ENCODE results near the gene RAB1B. TPM values are rescaled to one million over a fixed set of nuclear protein-coding genes. Genes with fewer than 3 reads are reported as not detected.
"Not testable (repeated sequence)": the region's sequence is repeated elsewhere in the genome, so short reads cannot be mapped to it uniquely, and the experiment has no call there.

The RAB1B gene
- total RNA-seq, 2 experiments from 2014 or later, result 146 to 155 TPM

- no peaks in the 10 kb centered on the region for H3K4me1 Mint-ChIP-seq
- no peak overlapping the region for H3K4me3 Mint-ChIP-seq
- no peaks in the 10 kb centered on the region for H3K9me3 Mint-ChIP-seq (ENCODE audit: low read depth)
- CTCF ChIA-PET, result interaction anchor here (1.5 kb wide), 1 partner anchor 15 kb away, joined by 3 read pairs; no protein-coding TSS in a partner anchor
- no peaks in the 10 kb centered on the region for H3K27me3 Mint-ChIP-seq
- peaks cover 5% of the 10 kb centered on the region for H3K36me3 Mint-ChIP-seq
- no peak for DNase-seq
- peak overlapping the region; percentile 9 for H3K27ac Mint-ChIP-seq
- peak; percentile 21 for ATAC-seq
These were observed 24.5 kb upstream of the RAB1B start for GRCh38 chr11:66243782-66244535.

- Mint-ChIP-seq H3K9me3 (ENCODE audit: low read depth) (no peaks in the 10 kb centered on the region), H3K36me3 (no peaks in the 10 kb centered on the region), H3K27me3 (no peaks in the 10 kb centered on the region), H3K4me1 (no peaks in the 10 kb centered on the region), H3K4me3 (no peak overlapping the region), H3K27ac (no peak overlapping the region)
- CTCF ChIA-PET, result interaction anchor here (3.1 kb wide), 1 partner anchor 25 kb away, joined by 8 read pairs; no protein-coding TSS in a partner anchor
- DNase-seq (no peak), ATAC-seq (no peak)
These were observed 21.1 kb upstream of the RAB1B start for GRCh38 chr11:66247295-66247694.

- DNase-seq (no peak), ATAC-seq (no peak)
- Mint-ChIP-seq H3K4me3 (no peak overlapping the region), H3K4me1 (no peaks in the 10 kb centered on the region), H3K27me3 (no peaks in the 10 kb centered on the region), H3K27ac (no peak overlapping the region), H3K9me3 (ENCODE audit: low read depth) (no peaks in the 10 kb centered on the region), H3K36me3 (no peaks in the 10 kb centered on the region)
- CTCF ChIA-PET, result interaction anchor here (3.1 kb wide), 1 partner anchor 25 kb away, joined by 8 read pairs; no protein-coding TSS in a partner anchor
These were observed 20.6 kb upstream of the RAB1B start for GRCh38 chr11:66247801-66248200.

GRCh38 chr11:66248903-66249302, 19.5 kb upstream of the RAB1B start:
- Mint-ChIP-seq H3K27me3 (no peaks in the 10 kb centered on the region), H3K9me3 (ENCODE audit: low read depth) (no peaks in the 10 kb centered on the region), H3K4me3 (no peak overlapping the region), H3K36me3 (no peaks in the 10 kb centered on the region), H3K4me1 (no peaks in the 10 kb centered on the region), H3K27ac (no peak overlapping the region)
- DNase-seq (no peak), ATAC-seq (no peak)
- CTCF ChIA-PET, result no interaction called here

- ATAC-seq (no peak), DNase-seq (no peak)
- CTCF ChIA-PET, result interaction anchor here (0.9 to 1.4 kb wide), 3 partner anchors 11 to 31 kb away, joined by 3 to 5 read pairs (median 3); no protein-coding TSS in a partner anchor
- H3K4me3 Mint-ChIP-seq, result no peak overlapping the region
- no peaks in the 10 kb centered on the region for H3K27me3 Mint-ChIP-seq
- no peak overlapping the region for H3K27ac Mint-ChIP-seq
- no peaks in the 10 kb centered on the region for H3K36me3 Mint-ChIP-seq
- no peaks in the 10 kb centered on the region for H3K9me3 Mint-ChIP-seq (ENCODE audit: low read depth)
- H3K4me1 Mint-ChIP-seq, result peaks cover 9% of the 10 kb centered on the region
These were observed 16.6 kb upstream of the RAB1B start for GRCh38 chr11:66251809-66252208.

- CTCF ChIA-PET, result interaction anchor here (0.6 to 1.9 kb wide), 2 partner anchors 27 to 30 kb away, joined by 3 to 5 read pairs; no protein-coding TSS in a partner anchor
- H3K4me1 Mint-ChIP-seq, result peaks cover 11% of the 10 kb centered on the region
- not testable (repeated sequence) for H3K4me3 Mint-ChIP-seq; H3K27ac Mint-ChIP-seq; H3K27me3 Mint-ChIP-seq; DNase-seq; H3K9me3 Mint-ChIP-seq (ENCODE audit: low read depth); ATAC-seq; H3K36me3 Mint-ChIP-seq
These were observed 15.4 kb upstream of the RAB1B start for GRCh38 chr11:66253081-66253480.

- H3K4me1 Mint-ChIP-seq, result peaks cover 26% of the 10 kb centered on the region
- no peak for DNase-seq
- peak; percentile 1 for ATAC-seq
These were observed 10.0 kb upstream of the RAB1B start for GRCh38 chr11:66258473-66258893.

GRCh38 chr11:66259225-66259624, 9.2 kb upstream of the RAB1B start:
- Mint-ChIP-seq H3K4me3 (peak overlapping the region; percentile 87), H3K27ac (peak overlapping the region; percentile 98), H3K36me3 (peaks cover 12% of the 10 kb centered on the region), H3K9me3 (ENCODE audit: low read depth) (no peaks in the 10 kb centered on the region), H3K4me1 (peaks cover 26% of the 10 kb centered on the region), H3K27me3 (no peaks in the 10 kb centered on the region)
- DNase-seq, result no peak
- CTCF ChIA-PET, result interaction anchor here (0.6 to 2.0 kb wide), 10 partner anchors 13 to 633 kb away, joined by 3 to 8 read pairs (median 3); partner anchors contain the start of gene CNIH2
- ATAC-seq, result no peak

More at GRCh38 chr11:66258473-66258893, 10.0 kb upstream of the RAB1B start:
- Mint-ChIP-seq H3K36me3 (peaks cover 12% of the 10 kb centered on the region), H3K27me3 (no peaks in the 10 kb centered on the region), H3K4me3 (peak overlapping the region; percentile 87), H3K27ac (peak overlapping the region; percentile 98), H3K9me3 (ENCODE audit: low read depth) (no peaks in the 10 kb centered on the region)
- CTCF ChIA-PET, result interaction anchor here (1.0 to 2.0 kb wide), 8 partner anchors 15 to 632 kb away, joined by 3 to 8 read pairs (median 3); partner anchors contain the start of gene CNIH2

- Mint-ChIP-seq H3K4me3 (no peak overlapping the region), H3K9me3 (ENCODE audit: low read depth) (no peaks in the 10 kb centered on the region), H3K36me3 (peaks cover 16% of the 10 kb centered on the region), H3K27ac (no peak overlapping the region), H3K4me1 (peaks cover 26% of the 10 kb centered on the region), H3K27me3 (no peaks in the 10 kb centered on the region)
- ATAC-seq, result no peak
- DNase-seq, result no peak
- CTCF ChIA-PET, result interaction anchor here (0.6 to 2.0 kb wide), 4 partner anchors 13 to 29 kb away, joined by 3 to 8 read pairs (median 4); partner anchors contain the start of genes CNIH2 and YIF1A
These were observed 8.5 kb upstream of the RAB1B start for GRCh38 chr11:66259956-66260355.

- Mint-ChIP-seq H3K4me3 (no peak overlapping the region), H3K27me3 (no peaks in the 10 kb centered on the region), H3K27ac (no peak overlapping the region), H3K4me1 (peaks cover 20% of the 10 kb centered on the region), H3K36me3 (peaks cover 16% of the 10 kb centered on the region), H3K9me3 (ENCODE audit: low read depth) (no peaks in the 10 kb centered on the region)
- no peak for ATAC-seq
- CTCF ChIA-PET, result interaction anchor here (1.2 to 3.8 kb wide), 4 partner anchors 20 to 239 kb away, joined by 4 to 13 read pairs (median 6); partner anchors contain the start of gene YIF1A
- no peak for DNase-seq
These were observed 6.9 kb upstream of the RAB1B start for GRCh38 chr11:66261578-66261977.

- Mint-ChIP-seq H3K4me3 (no peak overlapping the region), H3K36me3 (peaks cover 16% of the 10 kb centered on the region), H3K4me1 (peaks cover 19% of the 10 kb centered on the region), H3K27ac (no peak overlapping the region), H3K9me3 (ENCODE audit: low read depth) (no peaks in the 10 kb centered on the region), H3K27me3 (no peaks in the 10 kb centered on the region)
- DNase-seq (no peak), ATAC-seq (no peak)
- CTCF ChIA-PET, result interaction anchor here (0.6 to 3.8 kb wide), 5 partner anchors 19 to 240 kb away, joined by 3 to 13 read pairs (median 4); partner anchors contain the start of gene YIF1A
These were observed 6.2 kb upstream of the RAB1B start for GRCh38 chr11:66262191-66262590.

- Mint-ChIP-seq H3K9me3 (ENCODE audit: low read depth) (no peaks in the 10 kb centered on the region), H3K4me1 (peaks cover 21% of the 10 kb centered on the region), H3K36me3 (peaks cover 16% of the 10 kb centered on the region), H3K4me3 (no peak overlapping the region), H3K27ac (no peak overlapping the region), H3K27me3 (no peaks in the 10 kb centered on the region)
- DNase-seq (no peak), ATAC-seq (no peak)
- CTCF ChIA-PET, result interaction anchor here (0.6 to 3.8 kb wide), 4 partner anchors 18 to 89 kb away, joined by 3 to 13 read pairs (median 4); partner anchors contain the start of gene YIF1A
These were observed 5.7 kb upstream of the RAB1B start for GRCh38 chr11:66262696-66263095.

- Mint-ChIP-seq H3K4me3 (no peak overlapping the region), H3K27me3 (no peaks in the 10 kb centered on the region), H3K4me1 (peaks cover 25% of the 10 kb centered on the region), H3K36me3 (peaks cover 16% of the 10 kb centered on the region), H3K27ac (no peak overlapping the region), H3K9me3 (ENCODE audit: low read depth) (no peaks in the 10 kb centered on the region)
- DNase-seq (no peak), ATAC-seq (no peak)
- CTCF ChIA-PET, result interaction anchor here (0.5 to 3.8 kb wide), 5 partner anchors 18 to 349 kb away, joined by 3 to 13 read pairs (median 3); partner anchors contain the start of gene YIF1A
These were observed 5.2 kb upstream of the RAB1B start for GRCh38 chr11:66263231-66263630.

All from activated CD8-positive, alpha-beta memory T cell treated with anti-CD3 and anti-CD28 coated beads, Interleukin-2, amount 10 ng/mL, durations not matched to agents 7 days and 5 days (primary cell).